Measurements from ENCODE around the gene FFAR1.

- TF ChIP-seq CTCF (IDR thresholded peaks at IDR 0.05; ENCODE audit: poor library complexity) (no peak), EZH2 (IDR thresholded peaks at IDR 0.05; ENCODE audit: borderline replicate concordance) (no peak), EZH2phosphoT487 (IDR thresholded peaks at IDR 0.05; ENCODE audit: low read depth, severe bottlenecking, unreplicated experiment) (no peak)
Observed at GRCh38 chr19:35336166-35336955, 11.3 kb upstream of the FFAR1 start.

Data from hepatocyte (in vitro differentiated cells).